OCI-LY7 (cell line): ENCODE measurements around the gene SYNJ2. TPM values are rescaled to one million over a fixed set of nuclear protein-coding genes. Genes with fewer than 3 reads are reported as not detected.

Source experiments
- BruUV-seq: library from RNA; stranded (reverse); fragments of 400-500 nt; replicated peaks from 2 replicates; lab custom pipeline; 2021; lab: Mats Ljungman, UMichigan
- CTCF ChIA-PET: fragments of 300-600 bp; sonication (Branson Sonifier 250); formaldehyde crosslinking; loops from one replicate; lab custom pipeline; 2022; ENCODE audit warnings: antibody characterized with exemption; ENCODE audit not compliant: unreplicated experiment; lab: Charles Lee
- POLR2A ChIA-PET: fragments of 300-600 bp; sonication (Branson Sonifier 250); formaldehyde crosslinking; loops from one replicate; lab custom pipeline; 2022; ENCODE audit warnings: antibody characterized with exemption; lab: Charles Lee
- DNase-seq: peaks from one replicate; pipeline ENCODE4 v3.0.0-alpha.2; 2015; ENCODE audit warnings: low spot score
- H2AFZ ChIP-seq: fragments of 200-600 bp; sonication (generic), shearing (Covaris generic); 2 replicates; pipeline ENCODE4 v1.6.1; 2014; ENCODE audit warnings: mild to moderate bottlenecking, antibody characterized with exemption, low read length, moderate library complexity
- H3K27ac ChIP-seq: fragments of 200-600 bp; sonication (generic); 2 replicates; pipeline ENCODE4 v1.5.1; 2014; ENCODE audit warnings: mixed run types, low read depth, mild to moderate bottlenecking, moderate library complexity, low read length, inconsistent platforms; ENCODE audit not compliant: poor library complexity, severe bottlenecking
- H3K36me3 ChIP-seq: fragments of 200-600 bp; sonication (generic); 2 replicates; pipeline ENCODE4 v1.6.1; 2014; ENCODE audit warnings: mild to moderate bottlenecking, antibody characterized with exemption, low read length, moderate library complexity, mixed read lengths; ENCODE audit not compliant: insufficient read depth
- H3K4me1 ChIP-seq: fragments of 200-600 bp; sonication (generic); 2 replicates; pipeline ENCODE4 v1.5.1; 2014; ENCODE audit warnings: mild to moderate bottlenecking, low read length; ENCODE audit not compliant: insufficient read depth, poor library complexity, severe bottlenecking
- H3K4me2 ChIP-seq: fragments of 200-600 bp; sonication (generic); 2 replicates; pipeline ENCODE4 v1.6.1; 2014; ENCODE audit warnings: mild to moderate bottlenecking, low read length
- H3K4me3 ChIP-seq: fragments of 200-600 bp; sonication (generic); 2 replicates; pipeline ENCODE4 v1.5.1; 2014; ENCODE audit warnings: mild to moderate bottlenecking, low read depth, low read length; ENCODE audit not compliant: poor library complexity, severe bottlenecking
- H3K79me2 ChIP-seq: fragments of 200-600 bp; sonication (generic); 2 replicates; pipeline ENCODE4 v1.6.1; 2016; ENCODE audit warnings: low read depth, mild to moderate bottlenecking, low read length, moderate library complexity, mixed read lengths; ENCODE audit not compliant: insufficient read depth
- H3K9me2 ChIP-seq: fragments of 200-600 bp; sonication (generic); 2 replicates; pipeline ENCODE4 v1.6.1; 2016; ENCODE audit warnings: mild to moderate bottlenecking, low read length, mixed read lengths; ENCODE audit not compliant: insufficient read depth
- H3K9me3 ChIP-seq: fragments of 200-600 bp; sonication (generic); 2 replicates; pipeline ENCODE4 v1.6.1; 2014; ENCODE audit warnings: mild to moderate bottlenecking, mixed run types, low read length, mixed read lengths
- H4K20me1 ChIP-seq: fragments of 200-600 bp; sonication (generic); 2 replicates; pipeline ENCODE4 v1.6.1; 2014; ENCODE audit warnings: mild to moderate bottlenecking, antibody characterized with exemption, low read length, moderate library complexity, mixed read lengths; ENCODE audit not compliant: insufficient read depth
- EZH2phosphoT487 ChIP-seq: fragments of 200-600 bp; sonication (generic); IDR thresholded peaks from 2 replicates; pipeline ENCODE4 v1.6.1; 2018; ENCODE audit warnings: low read depth, borderline replicate concordance, mild to moderate bottlenecking, mixed run types, antibody characterized with exemption, low read length, moderate library complexity, mixed read lengths
- intact Hi-C: fragments of 100-400 bp; cut with micrococcal nuclease; formaldehyde crosslinking; loops from one replicate; pipeline ENCODE4 v1.10.0; 2022; ENCODE audit not compliant: unreplicated experiment
- total RNA-seq, 2 experiments: library from RNA; depleted of rRNA in 1 of 2; stranded (reverse); fragments of >200 nt in 1 of 2; shearing (Covaris generic) in 1 of 2; gene quantifications; 2 replicates each; pipeline ENCODE4 v1.2.3, GENCODE V29; 2014 to 2022
- TF ChIP-seq, protein P1 (sequence below): fragments of 200-600 bp; sonication (generic); conservative IDR thresholded peaks from 2 replicates; pipeline ENCODE4 v1.5.1; 2014; ENCODE audit warnings: mild to moderate bottlenecking, antibody characterized with exemption, low read length, moderate library complexity, mixed read lengths

The SYNJ2 gene
- total RNA-seq, 2 experiments from 2014 or later: 0.21 TPM; not detected in 1

DNA sequence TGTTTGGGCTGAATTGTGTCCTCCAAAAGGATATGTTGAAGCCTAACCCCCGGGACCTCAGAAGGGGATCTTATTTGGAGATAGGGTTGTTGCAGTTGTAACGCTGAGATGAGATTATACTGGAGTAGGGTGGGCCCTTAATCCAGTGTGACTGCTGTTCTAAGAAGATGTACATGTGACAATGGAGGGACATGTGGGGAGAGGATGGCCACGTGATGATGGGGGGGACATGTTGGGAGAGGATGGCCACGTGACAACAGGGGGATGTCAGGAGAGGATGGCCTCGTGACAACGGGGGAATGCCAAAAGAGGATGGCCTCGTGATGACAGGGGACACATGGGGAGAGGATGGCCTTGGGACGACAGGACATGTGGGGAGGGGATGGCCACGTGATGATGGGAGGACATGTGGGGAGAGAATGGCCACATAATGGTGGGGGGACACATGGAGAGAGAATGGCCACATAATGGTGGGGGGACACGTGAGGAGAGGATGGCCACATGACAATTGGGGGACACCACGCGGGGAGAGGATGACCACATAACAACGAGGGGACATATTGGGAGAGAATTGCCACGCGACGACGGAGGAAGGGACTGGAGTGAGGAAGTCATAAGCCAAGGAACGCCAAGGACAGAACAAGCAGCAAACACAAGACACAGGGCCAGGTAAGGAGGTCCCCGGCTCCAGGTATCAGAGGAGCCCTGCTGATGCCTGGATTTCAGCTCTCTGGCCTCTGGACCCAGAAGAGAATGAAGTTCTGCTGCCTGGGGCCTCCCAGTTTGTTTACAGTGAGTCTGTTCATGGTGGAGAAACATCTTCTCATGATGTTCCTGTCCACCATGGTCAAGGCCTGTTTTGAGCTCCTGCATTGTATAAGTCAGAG, 29.2 kb downstream of the SYNJ2 start:
- POLR2A ChIA-PET: no interaction called here

DNA sequence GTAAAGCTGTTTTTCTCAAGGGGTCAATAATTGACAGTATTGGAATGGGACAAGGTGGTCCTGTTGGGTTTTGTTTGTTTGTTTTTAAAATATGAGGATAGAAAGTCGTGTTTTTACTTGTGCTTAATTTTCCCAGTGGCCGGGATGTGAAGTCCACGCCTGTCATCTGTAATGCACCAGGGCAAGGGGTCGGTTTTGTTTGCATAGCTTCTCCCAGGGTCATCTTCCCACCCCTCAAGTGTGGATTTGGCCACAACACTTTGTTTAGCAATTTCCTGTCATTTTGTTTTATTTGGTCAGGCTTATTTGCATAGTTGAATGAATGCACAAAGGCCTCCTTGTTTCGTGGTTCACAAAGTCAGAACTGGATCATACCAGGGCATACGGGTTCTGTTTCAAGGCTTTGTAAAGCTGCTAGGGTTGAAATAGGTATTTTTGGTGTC, 29.8 kb downstream of the SYNJ2 start:
- H3K4me1 ChIP-seq: no peaks in the 10 kb centered on the region
- no TSS peak for BruUV-seq
- ChIA-PET POLR2A (no interaction called here), CTCF (no interaction called here)
- H3K9me2 ChIP-seq: no peaks in the 10 kb centered on the region
- H3K27ac ChIP-seq: no peak overlapping the region
- H3K9me3 ChIP-seq: no peaks in the 10 kb centered on the region
- no peak overlapping the region for H2AFZ ChIP-seq
- no peak for DNase-seq
- no peak overlapping the region for H3K4me2 ChIP-seq
- H3K79me2 ChIP-seq: no peaks in the 10 kb centered on the region
- no peaks in the 10 kb centered on the region for H4K20me1 ChIP-seq
- H3K4me3 ChIP-seq: no peak overlapping the region
- H3K36me3 ChIP-seq: no peaks in the 10 kb centered on the region
- intact Hi-C loops: no loop called here
- TF ChIP-seq, protein P1, sequence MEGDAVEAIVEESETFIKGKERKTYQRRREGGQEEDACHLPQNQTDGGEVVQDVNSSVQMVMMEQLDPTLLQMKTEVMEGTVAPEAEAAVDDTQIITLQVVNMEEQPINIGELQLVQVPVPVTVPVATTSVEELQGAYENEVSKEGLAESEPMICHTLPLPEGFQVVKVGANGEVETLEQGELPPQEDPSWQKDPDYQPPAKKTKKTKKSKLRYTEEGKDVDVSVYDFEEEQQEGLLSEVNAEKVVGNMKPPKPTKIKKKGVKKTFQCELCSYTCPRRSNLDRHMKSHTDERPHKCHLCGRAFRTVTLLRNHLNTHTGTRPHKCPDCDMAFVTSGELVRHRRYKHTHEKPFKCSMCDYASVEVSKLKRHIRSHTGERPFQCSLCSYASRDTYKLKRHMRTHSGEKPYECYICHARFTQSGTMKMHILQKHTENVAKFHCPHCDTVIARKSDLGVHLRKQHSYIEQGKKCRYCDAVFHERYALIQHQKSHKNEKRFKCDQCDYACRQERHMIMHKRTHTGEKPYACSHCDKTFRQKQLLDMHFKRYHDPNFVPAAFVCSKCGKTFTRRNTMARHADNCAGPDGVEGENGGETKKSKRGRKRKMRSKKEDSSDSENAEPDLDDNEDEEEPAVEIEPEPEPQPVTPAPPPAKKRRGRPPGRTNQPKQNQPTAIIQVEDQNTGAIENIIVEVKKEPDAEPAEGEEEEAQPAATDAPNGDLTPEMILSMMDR: no peak
- TF ChIP-seq EZH2phosphoT487: no peak

More for the DNA sequence above, 29.2 kb downstream of the SYNJ2 start:
- Histone ChIP-seq H3K79me2 (no peaks in the 10 kb centered on the region), H3K36me3 (no peaks in the 10 kb centered on the region), H3K27ac (no peak overlapping the region), H3K4me2 (no peak overlapping the region), H3K4me3 (no peak overlapping the region), H3K4me1 (no peaks in the 10 kb centered on the region), H3K9me2 (no peaks in the 10 kb centered on the region), H2AFZ (no peak overlapping the region), H4K20me1 (no peaks in the 10 kb centered on the region), H3K9me3 (no peaks in the 10 kb centered on the region)
- no TSS peak for BruUV-seq
- CTCF ChIA-PET: no interaction called here
- TF ChIP-seq, protein P1: no peak
- TF ChIP-seq EZH2phosphoT487: no peak
- intact Hi-C loops: no loop called here
- DNase-seq: no peak

DNA sequence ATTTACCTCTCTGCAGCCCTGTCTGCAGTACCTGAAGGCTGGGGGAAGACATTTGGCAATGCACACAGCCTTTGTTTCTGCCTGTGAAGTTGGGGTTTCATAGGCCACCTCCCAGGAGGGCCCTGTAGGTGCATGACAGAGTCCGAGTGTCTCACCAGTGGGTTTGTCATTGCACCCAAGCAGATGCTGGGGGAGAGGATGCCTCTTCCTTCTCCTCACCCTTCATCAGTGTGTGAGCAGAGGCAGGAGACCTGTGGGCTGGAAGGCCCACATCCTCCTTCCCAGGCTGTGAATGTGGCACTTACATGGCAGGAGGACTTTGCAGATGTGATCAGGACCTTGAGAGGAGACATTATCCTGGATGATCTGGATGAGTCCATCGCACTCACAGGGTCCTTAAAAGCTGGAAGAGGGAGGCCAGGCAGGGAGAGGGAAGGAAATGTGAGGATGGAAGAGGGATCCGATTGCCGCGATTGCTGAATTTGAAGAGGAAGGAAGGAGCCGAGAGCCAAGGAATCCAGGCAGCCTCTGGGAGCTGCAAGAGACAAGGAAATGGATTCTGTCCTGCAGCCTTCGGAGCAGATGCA, 30.4 kb downstream of the SYNJ2 start:
- no peak for TF ChIP-seq EZH2phosphoT487
- TF ChIP-seq, protein P1: no peak
- DNase-seq: no peak
- Histone ChIP-seq H3K36me3 (no peaks in the 10 kb centered on the region), H3K4me1 (no peaks in the 10 kb centered on the region), H3K79me2 (no peaks in the 10 kb centered on the region), H4K20me1 (no peaks in the 10 kb centered on the region), H3K4me3 (no peak overlapping the region), H3K4me2 (no peak overlapping the region), H3K9me3 (no peaks in the 10 kb centered on the region), H3K9me2 (no peaks in the 10 kb centered on the region), H2AFZ (no peak overlapping the region), H3K27ac (no peak overlapping the region)
- POLR2A ChIA-PET: no interaction called here
- BruUV-seq: no TSS peak
- intact Hi-C loops: no loop called here
- CTCF ChIA-PET: no interaction called here
